RCC 7860 (cell line): ENCODE results near the gene COPA.

Source experiments
- DNase-seq: peaks from one replicate; pipeline ENCODE4 v3.0.0-alpha.2; 2015; ENCODE audit warnings: low spot score
- FAIRE-seq: peaks from 2 replicates; lab custom pipeline; 2012; peaks lifted over from hg19 to GRCh38; lab: Jason Lieb, UNC

COPA gene

DNA sequence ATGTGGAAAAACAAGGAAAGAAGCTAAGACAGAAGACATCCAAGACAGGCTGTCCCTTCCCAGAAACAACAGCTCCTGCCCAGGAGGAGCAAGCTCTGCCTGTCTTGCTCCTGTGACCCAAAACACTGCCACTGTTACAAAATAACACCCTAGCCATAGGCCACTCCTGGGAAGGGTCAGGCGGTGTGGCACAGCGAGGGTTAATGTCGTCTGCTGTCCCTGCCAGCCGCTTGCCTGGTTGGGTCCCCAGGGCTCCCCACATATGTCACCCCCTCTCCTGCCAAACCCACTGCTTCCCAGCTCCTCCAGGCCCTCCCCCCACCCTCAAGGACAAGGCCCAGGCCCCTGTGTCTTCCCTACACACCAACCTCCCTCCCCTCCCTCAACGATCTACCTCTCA, 20.0 kb upstream of the COPA start:
- FAIRE-seq (no peak), DNase-seq (no peak)

DNA sequence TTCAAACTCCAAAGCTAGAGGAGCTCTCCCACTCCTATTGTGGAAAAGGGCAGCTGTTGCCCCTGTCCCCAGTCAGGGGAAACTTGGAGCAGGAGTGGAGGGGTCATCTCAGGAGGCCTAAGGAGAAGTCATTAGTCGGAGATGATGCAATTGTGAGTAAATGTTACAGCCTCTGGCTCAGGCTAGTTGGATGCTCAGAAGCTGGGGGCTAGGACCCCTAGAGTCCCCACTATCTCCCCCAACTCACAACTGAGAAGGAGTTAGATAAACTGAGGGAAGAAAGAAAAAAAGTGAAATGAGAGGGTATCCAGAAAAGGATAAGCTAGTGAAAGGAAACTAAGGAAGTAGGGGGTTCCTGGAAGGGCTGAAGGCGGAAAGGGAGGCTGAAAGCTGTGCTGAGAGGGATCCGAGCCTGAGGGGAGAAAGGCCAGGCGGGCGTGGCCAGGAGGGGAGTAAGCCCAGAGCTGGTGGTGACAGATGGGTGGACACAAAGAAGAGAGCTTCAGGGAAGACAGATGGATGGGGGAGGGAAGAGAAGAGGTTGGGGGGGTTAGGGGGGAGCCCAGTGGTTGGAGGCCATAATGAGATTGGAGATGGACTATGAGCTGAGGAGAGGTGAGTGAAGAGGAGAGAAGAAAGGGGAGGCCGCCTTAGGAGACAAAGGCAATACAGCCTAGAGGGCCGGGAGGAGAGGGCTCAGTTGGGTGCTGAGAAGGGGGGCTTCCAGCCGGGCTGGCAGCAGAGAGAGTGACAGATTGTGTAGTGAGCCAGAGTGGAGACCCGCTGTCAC, 19.3 kb upstream of the COPA start:
- DNase-seq (no peak), FAIRE-seq (no peak)

DNA sequence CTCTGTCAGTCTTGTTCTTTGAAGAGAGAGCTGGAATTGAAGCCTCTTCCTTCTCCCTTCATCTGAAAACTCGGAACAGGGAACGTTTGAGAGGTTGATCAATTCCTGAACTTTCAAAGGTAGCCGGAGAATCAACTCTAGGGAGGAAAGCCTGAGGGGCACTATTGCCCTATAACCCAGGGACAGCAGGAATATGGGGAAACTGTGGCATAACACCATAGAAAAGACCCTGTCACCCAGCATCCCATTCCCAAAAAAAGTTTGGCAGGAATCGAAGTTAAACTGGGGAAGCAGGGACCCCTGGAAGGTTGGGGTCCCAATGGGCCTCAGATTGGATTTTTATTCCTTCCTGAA, 18.7 kb upstream of the COPA start:
- DNase-seq (no peak), FAIRE-seq (no peak)

DNA sequence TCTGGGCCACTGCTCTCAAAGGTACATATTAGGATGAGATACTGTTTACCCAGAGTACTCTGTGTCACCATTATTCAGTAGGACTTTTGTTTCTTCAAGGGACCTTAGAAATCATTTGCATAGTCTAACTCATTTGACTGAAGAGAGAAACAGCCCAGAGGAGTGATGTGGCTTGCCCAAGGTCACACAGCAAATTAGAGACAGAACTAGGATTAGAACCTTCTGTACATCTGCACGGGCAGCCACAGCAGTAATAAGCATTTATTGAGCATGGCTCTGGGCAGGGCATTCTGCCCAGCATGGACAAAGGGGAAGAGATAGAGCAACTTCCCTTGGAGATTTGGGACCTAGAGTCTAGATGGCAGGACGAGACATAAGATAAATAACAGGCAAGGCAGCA, 18.1 kb upstream of the COPA start:
- FAIRE-seq (no peak), DNase-seq (no peak)

DNA sequence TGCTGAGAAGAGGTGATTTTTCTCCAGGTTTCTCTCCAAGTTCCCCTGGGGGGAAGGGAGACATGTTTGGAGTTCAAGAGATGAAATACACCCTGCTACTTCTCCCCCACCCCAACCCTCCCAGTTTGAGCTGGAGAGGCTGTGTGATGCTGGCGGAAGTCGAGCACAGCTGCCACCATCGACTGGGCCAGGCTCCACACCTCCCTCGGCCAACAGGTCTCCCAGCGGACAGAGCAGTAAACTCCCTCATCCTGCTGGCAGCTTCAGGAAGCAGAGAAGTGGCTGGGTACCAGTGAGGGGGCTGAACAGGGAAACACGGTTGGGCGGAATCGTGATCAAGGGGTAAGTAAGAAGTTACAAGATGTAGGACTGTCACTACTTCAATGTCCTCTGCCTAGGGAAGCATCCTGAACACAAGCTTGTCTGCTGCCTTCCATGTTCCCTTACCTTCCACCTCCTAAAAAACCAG, 17.2 kb upstream of the COPA start:
- FAIRE-seq (no peak), DNase-seq (no peak)

DNA sequence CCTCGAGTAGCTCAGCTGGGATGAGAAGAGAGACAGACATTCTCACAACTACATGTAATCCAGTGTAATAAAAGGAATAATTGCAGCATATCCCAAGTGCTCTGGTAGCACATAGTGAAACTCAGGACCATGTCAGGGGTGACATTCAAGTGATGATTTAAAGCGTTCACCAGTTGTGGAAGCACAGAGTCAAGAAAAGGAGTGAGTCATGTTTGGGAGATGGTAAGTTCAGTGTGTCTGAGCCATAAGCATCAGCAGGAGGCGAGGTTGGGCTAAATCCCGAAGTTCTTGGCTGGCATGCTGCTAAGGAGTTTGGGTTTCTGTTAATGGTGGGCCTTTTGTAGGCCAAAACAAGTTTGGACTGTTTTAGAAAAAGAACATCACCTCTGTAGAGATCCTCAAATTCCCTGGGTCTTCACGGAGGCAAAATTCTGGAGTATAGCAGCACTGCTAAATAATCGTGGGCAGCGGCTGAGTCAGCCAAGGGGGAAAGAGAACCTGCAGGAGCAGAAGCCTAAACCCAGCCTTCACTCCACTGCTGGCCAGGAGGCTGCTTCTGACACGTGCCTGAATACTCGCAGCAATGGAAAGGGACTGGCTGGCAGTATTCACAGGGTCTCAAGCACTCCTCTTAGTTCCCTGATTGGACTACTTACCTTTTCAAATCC, 16.6 kb upstream of the COPA start:
- DNase-seq (no peak), FAIRE-seq (no peak)

DNA sequence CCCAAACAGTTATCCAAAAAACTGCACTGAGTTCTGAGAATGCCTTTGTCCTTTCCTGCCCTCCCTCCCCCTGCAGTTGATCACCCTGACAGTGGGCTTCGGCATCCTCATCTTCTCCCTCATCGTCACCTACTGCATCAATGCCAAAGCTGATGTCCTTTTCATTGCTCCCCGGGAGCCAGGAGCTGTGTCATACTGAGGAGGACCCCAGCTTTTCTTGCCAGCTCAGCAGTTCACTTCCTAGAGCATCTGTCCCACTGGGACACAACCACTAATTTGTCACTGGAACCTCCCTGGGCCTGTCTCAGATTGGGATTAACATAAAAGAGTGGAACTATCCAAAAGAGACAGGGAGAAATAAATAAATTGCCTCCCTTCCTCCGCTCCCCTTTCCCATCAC, 15.0 kb upstream of the COPA start:
- DNase-seq (no peak), FAIRE-seq (no peak)

DNA sequence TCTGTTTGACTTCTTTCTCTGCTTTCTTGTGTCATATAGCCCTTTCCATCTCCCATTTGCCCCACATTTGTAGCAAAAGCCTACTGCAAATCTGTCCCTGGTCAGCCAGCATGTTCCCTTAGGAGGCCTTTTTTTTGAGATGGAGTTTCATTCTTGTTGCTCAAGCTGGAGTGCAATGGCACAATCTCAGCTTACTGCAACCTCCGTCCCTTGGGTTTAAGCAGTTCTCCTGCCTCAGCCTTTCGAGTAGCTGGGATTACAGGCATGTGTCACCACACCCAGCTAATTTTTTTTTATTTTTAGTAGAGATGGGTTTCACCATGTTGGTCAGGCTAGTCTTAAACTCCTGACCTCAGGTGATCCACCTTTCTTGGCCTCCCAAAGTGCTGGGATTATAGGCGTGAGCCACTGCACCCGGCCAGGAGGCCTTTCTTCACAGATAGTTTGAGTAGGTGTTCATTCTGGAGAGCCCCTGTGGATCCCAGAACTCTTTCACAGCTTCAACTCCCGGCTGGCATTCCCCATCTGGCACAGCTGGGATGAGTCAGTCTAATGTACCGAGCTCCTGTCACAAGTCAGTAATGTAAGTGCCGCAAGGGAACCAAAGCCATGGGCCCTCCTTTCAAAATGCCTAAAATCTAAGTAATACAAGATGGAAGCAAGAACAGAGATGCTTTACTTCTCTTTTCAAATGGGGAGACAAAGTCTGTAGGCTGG, 14.4 kb upstream of the COPA start:
- DNase-seq (no peak), FAIRE-seq (no peak)

DNA sequence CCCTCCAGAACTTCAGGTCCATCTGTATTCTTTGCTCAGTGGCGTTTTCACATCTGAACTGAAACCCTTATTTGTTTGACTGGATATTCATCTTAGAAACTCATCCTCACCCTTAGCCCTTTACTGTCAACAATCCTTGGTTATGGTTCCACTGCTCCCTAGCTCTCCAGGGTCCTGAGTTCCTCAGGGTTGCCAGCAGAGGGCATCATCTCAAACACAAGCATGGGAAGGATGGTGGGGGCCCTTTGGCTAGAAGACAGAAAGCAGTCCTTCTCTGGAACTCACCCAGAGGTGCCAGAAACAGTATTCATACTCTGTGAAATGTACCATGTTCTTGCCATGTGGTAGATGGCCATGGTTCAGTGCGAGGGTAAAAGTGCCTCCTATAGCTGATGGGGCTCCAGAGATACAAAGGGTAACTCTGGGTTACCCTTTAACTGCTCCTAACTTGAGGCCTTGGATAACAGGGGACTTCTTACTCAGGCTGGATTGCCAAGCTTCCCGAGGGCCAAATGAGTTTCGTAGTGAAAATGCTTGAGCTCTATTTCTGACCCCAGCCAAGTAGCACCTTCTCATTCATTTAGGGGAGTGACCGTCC, 11.4 kb upstream of the COPA start:
- FAIRE-seq (no peak), DNase-seq (no peak)

DNA sequence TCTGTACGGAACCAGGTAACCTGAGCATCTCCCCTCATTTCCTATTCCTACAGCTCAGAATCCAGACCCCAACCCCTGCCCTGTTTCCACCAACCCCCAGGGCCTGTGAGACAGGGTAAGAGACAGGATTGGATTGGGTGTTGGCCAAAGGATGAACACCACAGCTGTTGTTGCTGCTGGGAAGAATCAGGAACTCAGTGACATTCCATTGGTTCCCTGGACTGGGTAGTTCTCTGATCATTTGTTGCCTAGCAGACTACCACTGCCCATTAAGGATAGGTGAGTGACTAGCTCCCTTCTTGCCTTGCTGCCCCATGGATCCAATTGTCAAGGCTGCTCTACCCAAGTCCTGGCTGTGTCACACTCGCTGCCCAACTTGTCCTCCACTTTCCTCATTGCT, 10.2 kb upstream of the COPA start:
- no peak for FAIRE-seq

DNA sequence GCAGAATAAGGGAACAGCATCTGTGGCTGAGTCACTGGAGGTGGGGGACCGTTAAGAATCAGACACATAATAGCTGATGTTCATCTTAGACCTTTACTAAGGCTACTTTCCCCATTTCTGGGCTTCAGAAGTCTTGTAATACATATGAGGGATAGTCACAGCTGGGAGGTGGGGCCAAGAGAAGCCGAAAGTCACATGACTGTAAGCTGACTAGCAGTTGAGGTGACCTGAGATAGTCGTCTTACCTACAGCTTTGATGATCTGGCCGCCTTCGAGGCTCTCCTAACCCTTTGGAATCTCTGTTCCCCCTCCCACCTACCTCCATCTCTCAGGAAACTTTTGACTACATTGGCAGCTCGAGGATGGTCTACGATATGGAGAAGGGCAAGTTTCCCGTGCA, 9.5 kb upstream of the COPA start:
- no peak for DNase-seq
- no peak for FAIRE-seq

More for the DNA sequence above, 10.2 kb upstream of the COPA start:
- DNase-seq: no peak

DNA sequence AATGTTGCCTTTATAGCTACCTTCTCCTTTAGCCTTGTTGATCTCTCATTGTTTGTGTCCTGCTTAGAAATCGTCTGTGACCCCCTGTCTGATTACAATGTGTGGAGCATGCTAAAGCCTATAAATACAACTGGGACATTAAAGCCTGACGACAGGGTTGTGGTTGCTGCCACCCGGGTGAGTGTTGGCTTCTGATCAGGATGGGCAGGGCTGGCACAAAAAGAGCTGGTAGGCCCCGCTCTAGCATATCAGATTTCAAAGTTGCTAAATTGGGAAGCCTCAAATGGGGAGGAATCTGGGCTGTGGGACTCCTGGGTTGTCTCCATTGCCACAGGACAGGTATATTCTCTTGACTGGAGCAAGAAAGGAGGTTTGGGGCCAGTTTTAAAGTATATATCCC, 8.6 kb upstream of the COPA start:
- no peak for FAIRE-seq
- DNase-seq: no peak

DNA sequence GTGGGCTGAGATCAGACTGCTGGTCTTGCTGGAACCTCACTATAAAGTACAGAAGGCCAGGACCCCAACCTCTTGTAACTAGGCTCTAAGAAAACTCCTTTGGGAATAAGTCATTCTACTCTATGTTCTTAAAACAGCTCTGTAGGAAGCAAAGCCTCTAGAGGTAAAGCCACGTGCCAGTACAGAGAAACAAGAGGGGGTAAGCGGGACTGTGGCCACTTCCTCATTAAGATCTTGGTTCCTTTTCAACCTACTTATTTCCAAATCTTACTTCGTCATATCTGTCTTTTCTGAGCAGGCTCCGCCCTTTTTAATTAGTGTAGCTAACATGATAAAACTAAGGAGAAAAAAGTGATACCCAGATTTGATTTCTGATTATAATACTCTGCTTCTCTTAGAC, 3.9 kb upstream of the COPA start:
- DNase-seq (no peak), FAIRE-seq (no peak)

DNA sequence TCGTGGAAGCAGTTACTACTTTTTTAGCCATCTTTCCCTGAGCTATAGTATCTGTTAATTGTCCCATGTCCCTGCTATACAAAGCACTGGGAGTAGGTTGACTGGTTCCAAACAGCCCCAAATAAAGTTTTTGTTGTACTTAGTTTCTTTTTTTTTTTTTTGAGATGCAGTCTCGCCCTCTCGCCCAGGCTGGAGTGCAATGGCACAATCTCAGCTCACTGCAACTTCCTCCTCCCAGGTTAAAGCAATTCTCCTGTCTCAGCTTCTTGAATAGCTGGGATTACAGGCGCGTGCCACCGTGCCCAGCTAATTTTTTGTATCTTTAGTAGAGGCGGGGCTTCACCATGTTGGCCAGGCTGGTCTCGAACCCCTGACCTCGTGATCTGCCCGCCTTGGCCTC, 3.4 kb upstream of the COPA start:
- FAIRE-seq: no peak
- no peak for DNase-seq

DNA sequence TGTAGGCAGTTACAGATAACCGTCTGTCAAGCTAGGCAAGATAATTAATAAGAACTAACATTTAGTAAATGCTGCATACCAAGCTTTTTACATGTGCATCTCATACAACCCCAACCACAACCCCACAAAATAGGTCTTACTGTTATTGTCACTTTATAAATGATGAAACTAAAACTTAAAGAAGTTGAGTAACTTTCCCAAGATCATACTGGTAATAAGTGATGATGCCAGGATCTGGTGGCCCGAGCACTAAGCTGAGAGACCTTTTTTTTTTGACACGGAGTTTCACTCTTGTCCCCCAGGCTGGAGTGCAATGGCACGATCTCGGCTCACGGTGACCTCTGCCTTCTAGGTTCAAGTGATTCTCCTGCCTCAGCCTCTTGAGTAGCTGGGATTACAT, 1.9 kb upstream of the COPA start:
- no peak for FAIRE-seq
- no peak for DNase-seq

DNA sequence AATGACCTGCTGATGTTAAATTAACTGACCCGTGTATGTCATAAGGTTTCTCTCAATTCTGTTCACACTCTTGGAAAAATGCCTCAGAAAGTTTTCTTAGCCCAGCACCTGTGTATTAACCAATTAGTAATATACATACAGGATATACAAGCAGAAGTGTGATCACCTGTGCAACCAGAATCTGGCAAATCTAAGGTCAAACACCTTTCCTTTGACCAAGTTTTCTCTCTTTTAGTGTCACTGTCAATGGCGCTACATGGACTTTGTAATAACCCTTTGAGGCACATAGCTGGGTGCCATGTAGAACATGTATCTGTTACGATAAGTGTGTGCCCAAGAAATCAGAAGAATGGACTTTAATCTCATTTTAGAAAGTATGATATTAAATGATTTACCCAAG, 1.2 kb upstream of the COPA start:
- FAIRE-seq (no peak), DNase-seq (no peak)

DNA sequence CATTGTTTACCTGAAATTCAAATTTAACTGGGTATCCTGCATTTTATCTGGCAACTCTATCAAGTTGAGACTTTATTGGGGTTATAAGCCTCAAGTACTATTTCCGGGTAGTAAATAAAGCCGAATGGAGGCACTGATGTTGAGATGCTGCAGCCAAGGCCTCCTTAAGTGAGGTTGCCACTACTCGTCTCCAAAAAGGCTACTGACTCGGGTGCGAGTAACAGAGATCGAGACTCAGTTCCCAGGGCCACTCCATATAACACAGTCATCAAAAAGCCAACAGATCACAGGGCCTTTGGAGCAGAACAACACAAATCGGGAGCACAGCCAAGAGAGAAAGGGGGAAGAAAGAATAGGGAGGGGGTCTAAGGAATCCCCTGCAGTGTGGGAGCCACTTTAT, 524 bp downstream of the COPA start:
- FAIRE-seq: no peak
- DNase-seq: no peak

DNA sequence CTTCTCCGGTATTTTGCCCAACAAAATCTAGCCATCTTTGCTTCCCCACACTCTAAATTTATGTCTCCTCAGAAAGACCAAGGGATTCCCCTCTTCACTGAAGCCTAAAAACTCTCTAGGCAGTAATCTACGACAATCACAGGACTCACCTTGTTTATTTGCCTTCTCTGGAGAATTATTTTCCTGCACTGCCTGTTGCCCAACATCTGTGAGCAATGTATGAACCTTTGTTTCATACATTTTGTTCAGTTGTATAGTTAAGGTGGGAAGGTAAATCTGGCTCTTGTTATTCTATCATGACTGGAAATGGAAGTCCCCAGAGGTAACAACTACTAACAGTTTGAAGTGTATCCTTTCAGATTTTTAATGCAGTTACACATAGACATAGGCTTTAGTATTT, 2.2 kb downstream of the COPA start:
- FAIRE-seq: no peak
- DNase-seq: no peak

DNA sequence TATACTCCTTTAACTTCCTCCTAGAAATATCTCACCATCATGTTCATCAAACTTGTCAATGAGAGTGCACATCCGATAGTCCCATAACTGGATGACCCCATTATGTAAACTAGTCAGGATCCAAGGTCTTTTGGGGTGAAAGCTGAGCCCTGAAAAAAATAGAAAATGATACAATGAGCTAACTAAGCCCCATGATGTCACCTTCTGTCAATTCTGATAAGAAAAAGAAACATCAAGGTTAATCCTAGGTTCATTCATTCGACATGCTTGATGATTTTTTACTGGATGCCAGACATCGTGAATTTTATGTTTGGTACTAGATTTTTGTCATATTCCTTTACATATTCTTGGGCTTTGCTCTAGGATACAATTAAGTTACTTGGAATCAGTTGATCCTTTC, 2.9 kb downstream of the COPA start:
- FAIRE-seq (no peak), DNase-seq (no peak)

DNA sequence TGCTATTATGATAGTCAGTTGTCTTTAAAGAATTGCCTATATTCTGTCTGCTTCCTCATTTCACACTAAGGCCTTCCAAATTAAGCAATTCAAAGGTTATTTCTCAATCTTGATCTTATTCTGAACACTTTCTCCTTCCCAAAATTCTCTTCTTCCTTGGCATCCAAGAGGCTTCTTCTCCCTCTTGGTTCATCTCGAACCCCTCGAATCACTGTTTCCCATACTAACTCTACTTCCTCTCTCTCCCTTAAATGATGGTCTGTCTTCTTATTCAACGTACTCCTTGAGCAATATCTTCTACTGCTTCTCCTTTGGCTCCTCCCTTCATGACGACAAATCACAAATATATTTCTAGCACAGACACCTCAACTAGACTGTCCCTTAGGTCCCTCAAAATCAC, 4.5 kb downstream of the COPA start:
- FAIRE-seq: no peak
- DNase-seq: no peak

DNA sequence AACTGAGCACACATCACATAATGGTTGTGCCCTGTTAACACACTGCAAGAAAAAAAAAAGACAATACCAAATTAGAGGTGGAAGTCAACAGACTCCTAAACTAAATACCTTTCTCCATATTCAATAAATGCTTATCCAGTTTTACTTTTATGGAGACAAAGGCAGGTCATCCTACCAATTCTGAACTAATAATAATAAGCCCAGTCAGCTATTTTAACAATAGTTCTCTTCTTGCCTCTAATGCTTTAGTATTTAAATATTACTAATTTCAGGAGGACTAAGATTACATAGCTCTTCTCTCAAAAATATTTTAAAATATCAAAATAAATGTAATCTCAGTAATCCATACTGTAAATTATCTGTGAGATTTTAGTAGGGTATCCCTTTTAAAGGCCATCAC, 10.5 kb downstream of the COPA start:
- FAIRE-seq (no peak), DNase-seq (no peak)

DNA sequence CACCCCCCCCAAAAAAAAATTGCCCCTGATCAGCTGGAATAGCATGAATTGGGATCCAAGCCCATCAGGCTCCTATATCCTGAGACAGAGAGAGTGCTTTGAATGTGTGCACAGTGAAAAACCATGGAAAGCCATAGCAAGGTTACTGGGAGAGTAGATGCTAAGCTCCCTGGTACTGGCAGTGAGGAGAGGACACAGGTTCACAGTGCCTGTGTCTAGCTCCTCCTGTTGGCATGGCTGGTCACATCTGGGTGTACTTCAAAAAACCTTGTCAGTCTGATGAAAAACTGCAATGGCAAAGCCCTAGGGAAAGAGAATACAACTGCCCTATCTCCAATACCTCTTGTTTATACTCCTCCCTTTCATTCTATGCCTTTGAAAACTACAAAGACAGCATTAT, 12.9 kb downstream of the COPA start:
- DNase-seq (no peak), FAIRE-seq (no peak)
